IPS DF 6.9 (cell line): ENCODE results near the gene CACNA1H.

Source experiments
- DNase-seq: peaks from one replicate; pipeline ENCODE4 v3.0.0-alpha.2; 2013; ENCODE audit warnings: low read depth, low spot score
- H3K27ac ChIP-seq: one replicate; pipeline ENCODE4 v1.5.1; 2013; ENCODE audit warnings: low read length, control low read depth
- H3K27me3 ChIP-seq: 2 replicates; pipeline ENCODE4 v1.6.1; 2013; ENCODE audit warnings: mild to moderate bottlenecking, low read length; ENCODE audit not compliant: control insufficient read depth, insufficient read depth
- H3K36me3 ChIP-seq: 2 replicates; pipeline ENCODE4 v1.6.1; 2013; ENCODE audit warnings: low read length; ENCODE audit not compliant: control insufficient read depth, insufficient read depth
- H3K4me1 ChIP-seq: 2 replicates; pipeline ENCODE4 v1.6.1; 2013; ENCODE audit warnings: low read length; ENCODE audit not compliant: control insufficient read depth, insufficient read depth
- H3K4me3 ChIP-seq: 2 replicates; pipeline ENCODE4 v1.5.1; 2013; ENCODE audit warnings: mild to moderate bottlenecking, low read length
- H3K9me3 ChIP-seq: 2 replicates; pipeline ENCODE4 v1.6.1; 2013; ENCODE audit warnings: low read length, inconsistent platforms; ENCODE audit not compliant: control insufficient read depth, insufficient read depth
- WGBS: extraction: QIAGEN DNeasy Blood & Tissue Kit; methylation state at CpG from one replicate; pipeline ENCODE4 v1.1.7; 2013; ENCODE audit warnings: mixed read lengths, missing lambda C conversion rate; ENCODE audit not compliant: insufficient read length, insufficient coverage; 5-methylcytosine and 5-hydroxymethylcytosine counted together

The CACNA1H gene

GRCh38 chr16:1201444-1201843 is 48.5 kb downstream of the CACNA1H start:
- Histone ChIP-seq H3K4me1 (no peaks in the 10 kb centered on the region; the same call in 1 of the 2 replicates), H3K9me3 (no peaks in the 10 kb centered on the region), H3K27ac (no peak overlapping the region), H3K4me3 (no peak overlapping the region), H3K27me3 (no peaks in the 10 kb centered on the region), H3K36me3 (peaks cover 11% of the 10 kb centered on the region)
- DNase-seq = no peak
- WGBS = no CpG with 5 or more reads among the region's 25 CpGs

DNA sequence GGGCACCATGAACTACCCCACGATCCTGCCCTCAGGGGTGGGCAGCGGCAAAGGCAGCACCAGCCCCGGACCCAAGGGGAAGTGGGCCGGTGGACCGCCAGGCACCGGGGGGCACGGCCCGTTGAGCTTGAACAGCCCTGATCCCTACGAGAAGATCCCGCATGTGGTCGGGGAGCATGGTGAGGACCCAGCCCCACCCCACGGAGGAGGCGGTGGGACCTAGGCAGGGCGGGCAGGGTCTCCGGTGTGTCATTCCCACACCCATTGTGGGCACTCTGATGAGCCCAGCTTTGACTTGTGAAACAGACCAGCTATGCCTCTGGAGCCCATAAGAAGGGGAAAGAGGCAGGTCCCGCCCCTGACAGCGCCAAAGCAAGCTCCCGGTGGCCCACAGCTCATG is 49.4 kb downstream of the CACNA1H start:
- no peaks in the 10 kb centered on the region; the same call in 1 of the 2 replicates for H3K4me1 ChIP-seq
- no peak overlapping the region for H3K4me3 ChIP-seq
- H3K36me3 ChIP-seq = peaks cover 11% of the 10 kb centered on the region
- no peaks in the 10 kb centered on the region for H3K27me3 ChIP-seq
- no peak overlapping the region for H3K27ac ChIP-seq
- DNase-seq = no peak
- WGBS = no CpG with 5 or more reads among the region's 18 CpGs
- no peaks in the 10 kb centered on the region for H3K9me3 ChIP-seq

DNA sequence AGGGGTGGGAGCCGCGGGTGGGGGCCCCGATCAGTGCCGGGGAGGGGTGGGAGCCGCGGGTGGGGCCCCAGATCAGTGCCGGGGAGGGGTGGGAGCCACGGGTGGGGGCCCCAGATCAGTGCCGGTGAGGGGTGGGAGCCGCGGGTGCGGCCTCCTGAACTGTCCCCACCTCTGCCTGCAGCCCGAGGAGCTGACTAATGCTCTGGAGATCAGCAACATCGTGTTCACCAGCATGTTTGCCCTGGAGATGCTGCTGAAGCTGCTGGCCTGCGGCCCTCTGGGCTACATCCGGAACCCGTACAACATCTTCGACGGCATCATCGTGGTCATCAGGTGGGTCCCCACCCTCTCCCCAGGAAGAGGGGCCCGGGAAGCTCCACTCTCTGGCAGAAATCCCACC is 52.0 kb downstream of the CACNA1H start:
- H3K9me3 ChIP-seq = no peaks in the 10 kb centered on the region
- WGBS = no CpG with 5 or more reads among the region's 21 CpGs
- H3K4me3 ChIP-seq = no peak overlapping the region
- DNase-seq = no peak
- no peak overlapping the region for H3K27ac ChIP-seq
- H3K27me3 ChIP-seq = no peaks in the 10 kb centered on the region
- no peaks in the 10 kb centered on the region; the same call in 1 of the 2 replicates for H3K4me1 ChIP-seq
- peaks cover 18% of the 10 kb centered on the region for H3K36me3 ChIP-seq

DNA sequence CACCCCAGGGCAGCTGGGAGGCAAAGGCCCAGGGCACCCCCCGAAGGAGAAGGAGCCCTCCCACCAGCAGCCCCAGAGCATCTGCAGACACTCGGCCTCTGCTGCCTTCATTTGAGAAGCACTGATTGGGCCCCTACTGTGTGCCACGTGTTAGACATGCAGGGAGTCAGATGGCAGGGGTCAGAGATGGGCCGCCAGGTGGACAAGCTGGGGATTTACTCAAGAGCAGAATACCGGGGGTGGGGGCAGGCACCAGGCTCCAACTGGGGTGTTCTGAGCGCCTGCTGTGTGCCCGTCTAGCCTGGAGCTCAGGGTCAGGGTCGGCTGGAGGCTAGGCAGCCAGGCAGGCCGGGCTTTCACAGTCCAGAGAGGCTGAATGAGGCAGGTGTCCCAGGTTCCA is 53.4 kb downstream of the CACNA1H start:
- H3K27me3 ChIP-seq = no peaks in the 10 kb centered on the region
- no peak overlapping the region for H3K4me3 ChIP-seq
- H3K9me3 ChIP-seq = no peaks in the 10 kb centered on the region
- H3K4me1 ChIP-seq = no peaks in the 10 kb centered on the region; the same call in 1 of the 2 replicates
- no peak for DNase-seq
- peaks cover 25% of the 10 kb centered on the region for H3K36me3 ChIP-seq
- WGBS = no CpG with 5 or more reads among the region's 9 CpGs
- no peak overlapping the region for H3K27ac ChIP-seq

DNA sequence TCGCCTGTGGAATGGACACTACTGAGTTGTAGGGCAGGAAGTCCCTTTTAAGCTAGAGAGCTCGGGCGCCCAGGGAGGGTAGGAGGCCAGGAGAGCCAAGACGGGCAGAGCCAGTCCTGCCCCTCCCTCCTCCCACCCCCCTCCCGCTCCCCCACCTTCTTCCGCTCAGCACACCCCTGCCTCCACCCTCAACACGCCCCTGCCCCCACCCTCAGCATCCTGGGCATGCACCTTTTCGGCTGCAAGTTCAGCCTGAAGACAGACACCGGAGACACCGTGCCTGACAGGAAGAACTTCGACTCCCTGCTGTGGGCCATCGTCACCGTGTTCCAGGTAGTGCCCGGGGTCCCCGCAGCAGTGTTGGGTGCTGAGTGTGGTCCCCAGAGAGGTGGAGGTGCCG is 53.9 kb downstream of the CACNA1H start:
- Histone ChIP-seq H3K9me3 (no peaks in the 10 kb centered on the region), H3K4me3 (no peak overlapping the region), H3K36me3 (peaks cover 22% of the 10 kb centered on the region), H3K27me3 (no peaks in the 10 kb centered on the region), H3K27ac (no peak overlapping the region), H3K4me1 (no peaks in the 10 kb centered on the region; the same call in 1 of the 2 replicates)
- no CpG with 5 or more reads among the region's 16 CpGs for WGBS
- no peak for DNase-seq

DNA sequence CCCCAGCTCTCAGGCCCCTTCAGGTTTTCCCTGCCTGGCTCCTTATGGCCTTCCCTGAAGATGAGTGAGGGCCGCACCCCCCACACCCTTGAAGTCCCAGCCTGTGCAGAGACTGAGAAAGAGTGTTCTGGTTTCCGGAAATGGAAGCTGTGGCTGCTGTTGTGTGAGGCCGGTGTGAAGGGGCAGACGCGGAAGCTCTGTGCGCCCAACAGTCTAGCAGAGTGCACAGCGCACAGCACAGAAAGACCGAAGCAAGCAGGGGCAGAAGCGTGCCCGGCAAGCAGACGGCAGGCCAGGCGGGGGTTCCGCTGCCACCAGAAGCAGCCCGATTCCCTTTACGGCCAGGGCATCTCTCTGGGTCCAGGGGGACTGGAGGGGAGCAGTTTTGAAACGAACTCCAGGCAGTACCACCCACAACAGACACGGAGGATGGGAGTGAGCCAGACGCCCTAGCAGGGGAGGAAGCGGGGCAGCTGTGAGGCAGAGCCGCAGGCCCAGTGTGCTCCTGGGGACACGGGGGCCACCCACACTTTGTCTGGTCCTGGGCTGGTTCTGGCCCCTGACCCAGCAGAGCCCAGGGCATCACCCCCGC is 55.4 kb downstream of the CACNA1H start:
- Histone ChIP-seq H3K27ac (no peak overlapping the region), H3K4me1 (no peaks in the 10 kb centered on the region; the same call in 1 of the 2 replicates), H3K4me3 (no peak overlapping the region; the same call in 1 of the 2 replicates), H3K36me3 (peaks cover 24% of the 10 kb centered on the region), H3K27me3 (no peaks in the 10 kb centered on the region), H3K9me3 (no peaks in the 10 kb centered on the region)
- WGBS = no CpG with 5 or more reads among the region's 22 CpGs
- DNase-seq = no peak

DNA sequence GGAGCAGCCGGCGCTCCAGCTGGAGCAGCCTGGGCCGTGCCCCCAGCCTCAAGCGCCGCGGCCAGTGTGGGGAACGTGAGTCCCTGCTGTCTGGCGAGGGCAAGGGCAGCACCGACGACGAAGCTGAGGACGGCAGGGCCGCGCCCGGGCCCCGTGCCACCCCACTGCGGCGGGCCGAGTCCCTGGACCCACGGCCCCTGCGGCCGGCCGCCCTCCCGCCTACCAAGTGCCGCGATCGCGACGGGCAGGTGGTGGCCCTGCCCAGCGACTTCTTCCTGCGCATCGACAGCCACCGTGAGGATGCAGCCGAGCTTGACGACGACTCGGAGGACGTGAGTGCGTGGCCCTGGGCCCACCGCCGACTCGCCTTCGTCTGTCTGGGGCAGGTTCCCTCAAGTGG is 56.2 kb downstream of the CACNA1H start:
- Histone ChIP-seq H3K4me3 (no peak overlapping the region), H3K27me3 (no peaks in the 10 kb centered on the region), H3K36me3 (peaks cover 24% of the 10 kb centered on the region), H3K27ac (no peak overlapping the region), H3K9me3 (no peaks in the 10 kb centered on the region), H3K4me1 (no peaks in the 10 kb centered on the region; the same call in 1 of the 2 replicates)
- DNase-seq = no peak
- WGBS = no CpG with 5 or more reads among the region's 43 CpGs

DNA sequence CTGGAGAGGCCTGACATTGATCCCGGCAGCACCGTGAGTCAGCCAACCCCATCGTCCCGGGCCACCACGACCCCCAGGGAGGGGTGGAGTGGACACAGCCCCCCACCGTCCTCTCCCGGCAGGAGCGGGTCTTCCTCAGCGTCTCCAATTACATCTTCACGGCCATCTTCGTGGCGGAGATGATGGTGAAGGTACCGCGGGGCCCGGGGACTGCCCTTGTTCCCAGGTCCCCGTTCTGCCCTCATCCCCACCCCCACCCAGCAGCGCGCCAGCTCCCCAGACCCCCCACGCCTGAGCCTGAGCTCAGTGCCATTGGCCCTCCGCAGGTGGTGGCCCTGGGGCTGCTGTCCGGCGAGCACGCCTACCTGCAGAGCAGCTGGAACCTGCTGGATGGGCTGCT is 57.6 kb downstream of the CACNA1H start:
- Histone ChIP-seq H3K36me3 (peaks cover 26% of the 10 kb centered on the region), H3K4me3 (no peak overlapping the region), H3K4me1 (no peaks in the 10 kb centered on the region), H3K27ac (no peak overlapping the region), H3K27me3 (no peaks in the 10 kb centered on the region), H3K9me3 (no peaks in the 10 kb centered on the region)
- WGBS = no CpG with 5 or more reads among the region's 23 CpGs
- no peak for DNase-seq

- Histone ChIP-seq H3K27ac (no peak overlapping the region), H3K4me1 (no peaks in the 10 kb centered on the region; the same call in 1 of the 2 replicates), H3K4me3 (no peak overlapping the region), H3K27me3 (no peaks in the 10 kb centered on the region), H3K9me3 (no peaks in the 10 kb centered on the region), H3K36me3 (peaks cover 32% of the 10 kb centered on the region)
- DNase-seq = no peak
- no CpG with 5 or more reads among the region's 65 CpGs for WGBS
Measured at GRCh38 chr16:1211451-1212268, 58.8 kb downstream of the CACNA1H start.

GRCh38 chr16:1212616-1213194 is 59.8 kb downstream of the CACNA1H start:
- no CpG with 5 or more reads among the region's 40 CpGs for WGBS
- no peaks in the 10 kb centered on the region for H3K27me3 ChIP-seq
- no peak for DNase-seq
- H3K4me1 ChIP-seq = no peaks in the 10 kb centered on the region; the same call in 1 of the 2 replicates
- H3K27ac ChIP-seq = no peak overlapping the region
- no peaks in the 10 kb centered on the region for H3K9me3 ChIP-seq
- no peak overlapping the region for H3K4me3 ChIP-seq
- peaks cover 34% of the 10 kb centered on the region for H3K36me3 ChIP-seq
